HG03558 (cell line): Measurements from ENCODE around the gene SIGLEC9.

ENCODE experiments used
- ATAC-seq: cut with Tn5 transposase; IDR thresholded peaks from one replicate; pipeline ENCODE4 v1.9.1; 2021; ENCODE audit warnings: moderate number of reproducible peaks; ENCODE audit not compliant: unreplicated experiment; ENCODE audit errors: extremely low read depth

The SIGLEC9 gene

DNA sequence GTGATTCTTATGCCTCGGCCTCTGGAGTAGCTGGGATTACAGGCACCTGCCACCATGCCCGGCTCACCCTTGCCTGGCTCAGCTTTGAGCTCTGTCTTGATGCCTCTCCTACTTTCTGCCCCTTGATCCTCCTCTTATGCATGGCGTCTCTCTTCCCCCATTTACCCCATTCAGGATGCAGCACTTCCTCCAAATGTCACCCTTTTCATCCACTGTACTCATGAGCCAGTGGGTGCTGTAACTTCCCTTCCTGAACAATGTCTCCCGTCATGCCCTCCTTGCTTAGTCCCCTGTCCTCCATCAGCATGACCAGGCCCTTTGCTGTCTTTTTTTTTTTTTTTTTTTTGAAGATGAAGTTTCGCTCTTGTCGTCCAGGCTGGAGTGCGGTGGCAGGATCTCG, 3.4 kb upstream of the SIGLEC9 start:
- ATAC-seq: no peak

DNA sequence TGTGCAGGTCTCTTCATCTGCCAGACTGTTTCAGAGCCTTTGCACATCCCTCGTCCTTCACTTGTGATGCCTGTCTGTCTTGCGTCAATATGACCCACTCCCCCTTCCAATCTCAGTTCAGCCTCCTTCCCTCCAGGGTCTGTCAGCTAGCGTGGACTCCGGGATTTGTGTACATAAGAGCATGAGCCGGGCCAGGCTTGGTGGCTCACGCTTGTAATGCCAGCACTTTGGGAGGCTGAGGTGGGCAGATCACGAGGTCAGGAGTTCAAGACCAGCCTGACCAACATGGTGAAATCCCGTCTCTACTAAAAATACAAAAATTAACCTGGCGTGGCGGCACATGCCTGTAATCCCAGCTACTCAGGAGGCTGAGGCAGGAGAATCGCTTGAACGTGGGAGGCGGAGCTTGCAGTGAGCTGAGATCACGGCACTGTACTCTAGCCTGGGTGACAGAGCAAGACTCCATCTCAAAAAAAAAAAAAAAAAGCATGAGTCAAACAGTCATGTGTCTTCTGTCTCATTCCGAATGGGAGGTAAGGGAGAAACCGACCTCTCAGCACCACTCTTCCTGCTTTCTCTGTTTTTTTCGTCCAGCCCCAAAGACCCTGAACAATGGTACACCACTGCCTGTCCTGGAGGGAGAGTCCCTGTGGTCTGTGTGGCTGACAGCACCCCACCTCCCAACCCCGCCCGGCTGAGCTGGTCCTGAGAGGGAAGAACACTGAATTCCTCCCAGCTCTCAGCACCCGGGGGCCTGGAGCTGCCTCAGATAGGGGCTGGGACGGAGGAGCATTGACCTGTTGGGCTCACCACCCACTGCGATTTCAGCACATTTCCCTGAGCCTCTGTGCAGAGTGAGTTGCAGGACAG, 2.4 kb upstream of the SIGLEC9 start:
- no peak for ATAC-seq

DNA sequence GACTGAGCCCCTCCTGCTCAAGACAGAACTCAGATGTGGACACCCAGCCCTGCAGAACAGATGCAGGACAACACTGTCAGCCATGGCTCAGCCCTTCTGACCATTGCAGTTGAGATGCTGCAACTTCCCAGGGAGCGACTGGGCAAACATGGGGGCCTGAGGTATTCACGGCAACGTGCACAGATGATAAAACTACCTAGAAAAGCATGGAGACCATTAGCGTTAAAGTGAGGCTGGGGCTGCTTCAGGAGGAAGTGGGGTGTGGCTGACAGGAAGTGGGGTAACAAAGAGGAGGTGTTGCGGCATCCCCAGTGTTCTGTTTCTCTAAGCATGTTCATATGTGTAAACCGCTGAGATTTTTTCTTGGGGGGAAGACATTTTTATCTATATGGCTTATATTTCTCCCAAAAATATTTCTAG, 1.3 kb upstream of the SIGLEC9 start:
- no peak for ATAC-seq

DNA sequence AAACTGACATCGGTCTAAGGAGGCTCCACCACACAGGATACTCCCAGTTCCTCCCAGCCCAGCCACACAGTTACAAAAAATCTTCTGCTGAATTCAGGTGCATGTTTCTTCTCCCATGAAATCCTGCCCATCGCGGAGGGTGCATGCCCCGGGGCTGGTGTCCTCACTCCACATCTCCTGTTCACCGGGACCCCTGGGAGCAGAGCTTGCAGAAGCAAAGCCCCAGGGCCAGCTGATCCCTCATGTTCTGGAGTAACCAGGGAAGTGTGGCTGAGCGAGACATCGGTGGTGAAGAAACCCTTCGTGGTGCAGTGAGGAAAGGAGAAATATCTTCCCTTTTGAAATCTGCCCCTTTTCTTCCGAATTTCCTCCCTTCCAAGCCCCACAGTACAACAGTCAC, 904 bp upstream of the SIGLEC9 start:
- ATAC-seq: no peak

- no peak for ATAC-seq
Measured at GRCh38 chr19:51124216-51124615, 490 bp upstream of the SIGLEC9 start.

DNA sequence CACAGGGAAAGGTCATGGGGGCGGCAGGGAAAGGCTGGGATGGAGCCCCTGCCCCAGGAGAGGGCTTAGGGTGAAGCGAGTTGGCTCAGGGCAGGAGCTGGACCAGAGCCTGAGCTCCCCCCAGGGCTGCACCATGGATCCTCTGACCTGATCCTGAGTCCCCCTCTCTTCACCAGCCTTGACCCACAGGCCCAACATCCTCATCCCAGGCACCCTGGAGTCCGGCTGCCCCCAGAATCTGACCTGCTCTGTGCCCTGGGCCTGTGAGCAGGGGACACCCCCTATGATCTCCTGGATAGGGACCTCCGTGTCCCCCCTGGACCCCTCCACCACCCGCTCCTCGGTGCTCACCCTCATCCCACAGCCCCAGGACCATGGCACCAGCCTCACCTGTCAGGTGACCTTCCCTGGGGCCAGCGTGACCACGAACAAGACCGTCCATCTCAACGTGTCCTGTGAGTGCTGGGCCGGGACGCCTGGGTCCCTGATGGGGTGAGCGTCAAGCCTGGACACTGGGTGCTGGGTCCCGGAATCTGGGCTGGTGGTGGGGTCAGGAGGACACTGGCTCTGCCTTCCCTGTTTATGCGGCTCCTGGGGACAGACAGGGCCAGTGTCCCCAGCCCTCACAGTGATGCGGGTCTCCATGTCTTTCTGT, 842 bp downstream of the SIGLEC9 start:
- no peak for ATAC-seq

- no peak for ATAC-seq
Measured at GRCh38 chr19:51127032-51127431, 2.3 kb downstream of the SIGLEC9 start.

DNA sequence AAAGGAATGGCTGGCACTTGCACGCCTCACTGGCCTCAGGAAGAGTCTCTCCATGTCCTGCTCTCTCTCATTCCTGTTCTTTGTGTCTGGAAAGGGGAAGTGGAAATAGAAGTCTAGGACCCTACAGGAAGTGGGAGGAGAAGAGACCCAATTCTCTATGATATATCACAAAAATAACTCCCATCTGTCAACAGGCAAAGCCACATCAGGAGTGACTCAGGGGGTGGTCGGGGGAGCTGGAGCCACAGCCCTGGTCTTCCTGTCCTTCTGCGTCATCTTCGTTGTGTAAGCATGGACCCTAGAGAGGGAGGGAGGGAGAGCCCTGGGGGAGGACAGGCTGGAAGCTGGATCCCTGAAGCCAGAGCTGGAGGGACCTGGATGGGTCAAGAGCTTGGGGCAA, 3.0 kb downstream of the SIGLEC9 start:
- no peak for ATAC-seq

DNA sequence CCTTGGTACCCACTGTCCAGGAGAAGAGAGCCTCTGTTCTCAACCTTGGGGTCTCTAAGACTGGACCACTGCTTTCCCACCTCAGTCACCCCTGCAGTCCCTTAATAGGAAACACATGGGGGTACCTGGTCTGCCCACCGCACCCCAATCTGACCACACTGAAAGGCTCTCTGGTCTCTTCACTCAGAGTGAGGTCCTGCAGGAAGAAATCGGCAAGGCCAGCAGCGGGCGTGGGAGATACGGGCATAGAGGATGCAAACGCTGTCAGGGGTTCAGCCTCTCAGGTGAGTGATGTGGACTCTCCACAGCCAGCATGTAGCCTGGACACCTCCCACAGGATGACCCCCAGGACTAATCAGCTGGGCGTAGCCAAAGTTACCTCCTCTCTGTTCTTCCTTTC, 3.5 kb downstream of the SIGLEC9 start:
- ATAC-seq: no peak

GRCh38 chr19:51129716-51130115, 5.0 kb downstream of the SIGLEC9 start:
- no peak for ATAC-seq

GRCh38 chr19:51131780-51132680, 7.3 kb downstream of the SIGLEC9 start:
- ATAC-seq: no peak

- ATAC-seq: no peak
Measured at GRCh38 chr19:51135004-51135403, 10.3 kb downstream of the SIGLEC9 start.

DNA sequence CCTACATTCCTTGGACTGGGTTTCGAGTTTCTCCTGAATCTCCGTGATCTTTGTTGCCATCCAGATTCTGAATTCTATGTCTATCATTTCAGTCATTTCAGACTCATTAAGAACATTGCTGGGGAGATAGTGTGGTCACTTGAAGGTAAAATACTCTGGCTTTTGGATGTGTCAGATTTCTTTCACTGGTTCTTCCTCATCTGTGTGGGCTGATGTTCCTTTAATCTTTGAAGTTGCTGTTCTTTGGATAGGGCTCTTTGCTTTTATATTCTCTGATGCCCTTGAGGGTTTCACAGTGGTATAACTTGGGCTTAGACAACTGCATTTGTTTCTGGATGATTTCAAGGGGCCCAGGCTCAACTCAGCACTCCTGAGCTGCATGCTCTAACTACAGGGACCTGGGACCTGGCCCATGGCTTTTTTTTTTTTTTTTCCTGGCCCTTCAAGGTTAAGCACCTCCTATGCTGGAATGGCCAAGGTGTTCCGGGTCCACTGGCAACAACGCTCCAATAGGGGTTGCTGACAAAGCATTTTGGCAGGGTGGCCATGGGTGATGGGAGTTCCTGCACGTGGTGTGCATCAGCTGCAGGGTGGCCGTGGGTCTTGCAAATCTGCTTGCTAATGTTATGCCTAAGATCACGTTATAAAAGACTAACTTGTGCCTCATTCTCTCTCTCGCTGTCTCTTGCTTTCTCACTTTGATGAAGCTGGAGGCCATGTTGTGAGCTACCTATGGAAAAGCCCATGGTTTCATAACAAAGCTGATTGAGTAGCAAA, 11.5 kb downstream of the SIGLEC9 start:
- no peak for ATAC-seq

GRCh38 chr19:51136851-51137551, 12.3 kb downstream of the SIGLEC9 start:
- no peak for ATAC-seq

GRCh38 chr19:51137792-51138425, 13.2 kb downstream of the SIGLEC9 start:
- ATAC-seq: no peak

DNA sequence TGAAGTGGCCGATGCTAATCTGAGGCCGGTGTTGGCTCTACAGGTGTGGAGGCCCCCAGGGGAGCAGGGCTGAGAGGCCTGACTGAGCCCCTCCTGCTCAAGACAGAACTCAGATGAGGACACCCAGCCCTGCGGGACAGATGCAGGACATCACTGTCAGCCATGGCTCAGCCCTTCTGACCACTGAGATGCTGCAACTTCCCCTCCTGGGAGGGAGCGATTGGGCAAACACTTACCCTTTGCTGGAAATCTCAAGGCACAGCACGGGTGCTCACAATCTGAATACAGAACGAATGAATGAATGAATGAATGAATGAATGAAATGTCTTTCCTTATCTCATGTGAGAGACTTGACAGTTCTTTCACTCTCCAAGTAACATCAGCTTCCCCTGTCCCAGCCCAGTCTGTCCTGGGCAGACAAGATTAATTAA, 13.9 kb downstream of the SIGLEC9 start:
- no peak for ATAC-seq

DNA sequence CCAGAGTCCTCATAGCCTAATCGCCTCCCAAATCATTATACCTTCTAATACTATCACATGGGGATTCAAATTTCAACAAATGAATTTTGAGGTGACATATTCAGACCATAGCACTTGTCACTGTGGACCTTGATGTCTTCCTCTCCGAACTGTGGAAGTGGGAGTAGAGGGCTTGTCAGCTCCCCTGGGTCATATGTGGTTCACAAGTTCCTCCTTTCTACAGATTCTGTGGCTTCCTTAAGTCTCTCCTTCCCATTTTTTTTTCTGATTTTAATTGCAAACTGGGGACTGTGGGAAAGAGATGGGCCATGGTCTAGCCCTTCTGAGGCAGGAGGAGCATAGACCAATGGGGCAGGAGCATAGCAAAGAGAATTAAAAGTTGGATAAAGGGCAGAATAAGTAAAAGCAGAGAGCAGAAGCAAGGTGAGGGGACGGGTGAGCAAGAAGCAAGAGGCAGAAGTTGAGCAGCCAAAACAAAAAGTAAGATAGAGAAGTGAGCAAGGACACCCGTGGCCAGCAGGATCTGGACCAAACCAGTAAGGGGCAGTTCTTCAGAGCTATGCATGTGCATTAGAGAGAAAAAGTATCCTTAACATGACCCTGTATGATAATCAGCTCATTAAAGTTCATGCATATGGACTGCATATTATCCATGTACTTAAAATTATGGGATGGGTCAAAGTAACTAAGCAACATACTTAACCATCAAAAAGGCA, 14.8 kb downstream of the SIGLEC9 start:
- ATAC-seq: no peak

- no peak for ATAC-seq
Measured at GRCh38 chr19:51140441-51140840, 15.7 kb downstream of the SIGLEC9 start.
